Osteocyte (in vitro differentiated cells): ENCODE data around the gene SOCS7. TPM values are rescaled to one million over a fixed set of nuclear protein-coding genes. Genes with fewer than 3 reads are reported as not detected.

ENCODE experiments used
- DNase-seq: peaks from one replicate; pipeline ENCODE4 v3.0.0; 2021; ENCODE audit warnings: mixed read lengths; ENCODE audit not compliant: unreplicated experiment; ENCODE audit errors: extremely low spot score
- H3K27ac Mint-ChIP-seq: one replicate; pipeline ENCODE4 v1.8.0; 2021; ENCODE audit warnings: mild to moderate bottlenecking, mixed read lengths; ENCODE audit not compliant: unreplicated experiment
- H3K27me3 Mint-ChIP-seq: one replicate; pipeline ENCODE4 v1.8.0; 2021; ENCODE audit warnings: mixed read lengths; ENCODE audit not compliant: unreplicated experiment
- H3K36me3 Mint-ChIP-seq: one replicate; pipeline ENCODE4 v1.8.0; 2021; ENCODE audit warnings: mixed read lengths; ENCODE audit not compliant: unreplicated experiment
- H3K4me1 Mint-ChIP-seq: one replicate; pipeline ENCODE4 v1.8.0; 2021; ENCODE audit warnings: mixed read lengths; ENCODE audit not compliant: unreplicated experiment
- H3K4me3 Mint-ChIP-seq: one replicate; pipeline ENCODE4 v1.8.0; 2021; ENCODE audit warnings: mild to moderate bottlenecking, moderate library complexity, mixed read lengths; ENCODE audit not compliant: unreplicated experiment
- H3K9me3 Mint-ChIP-seq: one replicate; pipeline ENCODE4 v1.8.0; 2021; ENCODE audit warnings: mixed read lengths; ENCODE audit not compliant: unreplicated experiment
- CTCF ChIP-seq: fragments of 200-600 bp; sonication (generic); IDR thresholded peaks from 2 replicates; pipeline ENCODE4 v1.5.0; 2021; ENCODE audit warnings: antibody characterized with exemption, mild to moderate bottlenecking, moderate library complexity
- total RNA-seq: library from RNA; stranded (reverse); gene quantifications from 2 replicates; pipeline ENCODE4 v1.2.1, GENCODE V29; 2021

The SOCS7 gene
- total RNA-seq, 1 donor from 2014 or later = 19.1 TPM

GRCh38 chr17:38364741-38365140, 13.1 kb downstream of the SOCS7 start:
- Mint-ChIP-seq H3K27ac (no peak overlapping the region), H3K36me3 (peaks cover 23% of the 10 kb centered on the region), H3K4me3 (no peak overlapping the region), H3K9me3 (no peaks in the 10 kb centered on the region), H3K4me1 (peaks cover 8% of the 10 kb centered on the region), H3K27me3 (no peaks in the 10 kb centered on the region)
- DNase-seq = no peak
- TF ChIP-seq CTCF = no peak

GRCh38 chr17:38369124-38369886, 17.7 kb downstream of the SOCS7 start:
- no peak for DNase-seq
- Mint-ChIP-seq H3K4me3 (no peak overlapping the region), H3K36me3 (peaks cover 35% of the 10 kb centered on the region), H3K27me3 (no peaks in the 10 kb centered on the region), H3K9me3 (no peaks in the 10 kb centered on the region), H3K4me1 (no peaks in the 10 kb centered on the region), H3K27ac (no peak overlapping the region)
- no peak for TF ChIP-seq CTCF

GRCh38 chr17:38379448-38379847, 27.8 kb downstream of the SOCS7 start:
- no peak overlapping the region for H3K4me3 Mint-ChIP-seq
- H3K9me3 Mint-ChIP-seq = no peaks in the 10 kb centered on the region
- no peaks in the 10 kb centered on the region for H3K27me3 Mint-ChIP-seq
- H3K27ac Mint-ChIP-seq = no peak overlapping the region
- no peaks in the 10 kb centered on the region for H3K4me1 Mint-ChIP-seq
- no peak for DNase-seq
- no peak for TF ChIP-seq CTCF
- H3K36me3 Mint-ChIP-seq = peaks cover 27% of the 10 kb centered on the region

GRCh38 chr17:38395090-38395489, 43.4 kb downstream of the SOCS7 start:
- no peak for DNase-seq
- Mint-ChIP-seq H3K4me3 (no peak overlapping the region), H3K27ac (no peak overlapping the region)

More at GRCh38 chr17:38395090-38395489, 43.4 kb downstream of the SOCS7 start:
- peaks cover 47% of the 10 kb centered on the region for H3K36me3 Mint-ChIP-seq
- no peaks in the 10 kb centered on the region for H3K27me3 Mint-ChIP-seq
- H3K9me3 Mint-ChIP-seq = no peaks in the 10 kb centered on the region
- no peak for TF ChIP-seq CTCF
- no peaks in the 10 kb centered on the region for H3K4me1 Mint-ChIP-seq
